Prostate gland (tissue), 2 donors: ENCODE results near the gene GPR18. TPM values are rescaled to one million over a fixed set of nuclear protein-coding genes. Genes with fewer than 3 reads are reported as not detected.
"Not testable (repeated sequence)": the region's sequence is repeated elsewhere in the genome, so short reads cannot be mapped to it uniquely, and the experiment has no call there.

ENCODE experiments used
- DNase-seq: peaks from one replicate; pipeline ENCODE4 v3.0.0-alpha.2; 2019; ENCODE audit warnings: low spot score
- H3K27ac ChIP-seq, 2 donors: fragments of 200-600 bp; sonication (generic); 2 replicates each; pipeline ENCODE4 v1.5.1; 2017 to 2019
- H3K27me3 ChIP-seq: fragments of 200-600 bp; sonication (generic); replicated peaks from 2 replicates; pipeline ENCODE4 v1.5.1; 2019; ENCODE audit not compliant: insufficient read depth
- H3K36me3 ChIP-seq, 2 donors: fragments of 200-600 bp; sonication (generic); 1 replicate in 1 of 2; 2 replicates in 1 of 2; pipeline versions ENCODE4 v1.5.1 to v1.8.1; 2017 to 2019
- H3K4me1 ChIP-seq: fragments of 200-600 bp; sonication (generic); replicated peaks from 2 replicates; pipeline ENCODE4 v1.5.1; 2019
- H3K4me3 ChIP-seq, 2 donors: fragments of 200-600 bp; sonication (generic); 2 replicates each; pipeline ENCODE4 v1.5.1; 2017 to 2019
- H3K9me3 ChIP-seq: fragments of 200-600 bp; sonication (generic); 2 replicates; pipeline ENCODE4 v1.5.1; 2017
- CTCF ChIP-seq, 4 experiments: fragments of 200-600 bp in 2 of 4; fragments of 450-650 bp in 2 of 4; sonication (generic) in 2 of 4; IDR thresholded peaks; 1 replicate in 3 of 4; 2 replicates in 1 of 4; pipeline ENCODE4 v1.5.1; 2016 to 2019; ENCODE audit warnings: antibody characterized with exemption in 4 of 4, mild to moderate bottlenecking in 2 of 4, moderate library complexity in 2 of 4
- POLR2A ChIP-seq: fragments of 450-650 bp; IDR thresholded peaks from one replicate; pipeline ENCODE4 v1.6.1; 2016; ENCODE audit warnings: antibody characterized with exemption, mild to moderate bottlenecking
- POLR2AphosphoS5 ChIP-seq: sonication (generic); formaldehyde crosslinking; IDR thresholded peaks from one replicate; pipeline ENCODE4 v1.6.1; 2017; ENCODE audit warnings: antibody characterized with exemption
- WGBS: methylation state at CpG from one replicate; pipeline ENCODE4 v1.1.5; 2018; 5-methylcytosine and 5-hydroxymethylcytosine counted together
- intact Hi-C: fragments of 100-400 bp; cut with DNase I; formaldehyde crosslinking; loops from one replicate; pipeline ENCODE4 v1.14.2; 2022
- total RNA-seq, 2 donors: library from RNA; depleted of rRNA; stranded (reverse); fragments of >200 nt; gene quantifications; one replicate each; pipeline ENCODE4 v1.1.0, GENCODE V29; 2016

Gene GPR18
- total RNA-seq, 2 donors from 2014 or later: 1.4 TPM; not detected in 1

DNA sequence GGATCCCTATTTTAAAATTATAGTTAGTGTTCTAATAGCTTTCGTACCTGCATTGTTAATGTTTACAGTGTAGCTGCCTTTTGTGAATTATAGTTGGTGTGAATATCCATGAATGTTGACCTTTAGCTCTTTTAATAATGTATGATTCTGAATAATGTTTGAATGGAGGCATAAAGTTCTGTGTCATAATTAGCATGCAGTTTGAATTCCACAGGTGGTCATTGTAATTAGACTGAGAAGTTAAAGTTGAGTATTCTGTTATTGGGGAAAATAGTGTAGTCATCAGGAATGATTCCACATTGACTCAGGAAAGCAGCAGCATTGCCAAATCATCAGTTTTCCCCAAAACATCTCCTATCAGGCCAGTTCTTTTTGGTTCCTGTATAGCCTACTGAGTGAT lies 12.1 kb downstream of the GPR18 start:
- 91% methylated on average over 1 of the region's 1 CpG for WGBS

DNA sequence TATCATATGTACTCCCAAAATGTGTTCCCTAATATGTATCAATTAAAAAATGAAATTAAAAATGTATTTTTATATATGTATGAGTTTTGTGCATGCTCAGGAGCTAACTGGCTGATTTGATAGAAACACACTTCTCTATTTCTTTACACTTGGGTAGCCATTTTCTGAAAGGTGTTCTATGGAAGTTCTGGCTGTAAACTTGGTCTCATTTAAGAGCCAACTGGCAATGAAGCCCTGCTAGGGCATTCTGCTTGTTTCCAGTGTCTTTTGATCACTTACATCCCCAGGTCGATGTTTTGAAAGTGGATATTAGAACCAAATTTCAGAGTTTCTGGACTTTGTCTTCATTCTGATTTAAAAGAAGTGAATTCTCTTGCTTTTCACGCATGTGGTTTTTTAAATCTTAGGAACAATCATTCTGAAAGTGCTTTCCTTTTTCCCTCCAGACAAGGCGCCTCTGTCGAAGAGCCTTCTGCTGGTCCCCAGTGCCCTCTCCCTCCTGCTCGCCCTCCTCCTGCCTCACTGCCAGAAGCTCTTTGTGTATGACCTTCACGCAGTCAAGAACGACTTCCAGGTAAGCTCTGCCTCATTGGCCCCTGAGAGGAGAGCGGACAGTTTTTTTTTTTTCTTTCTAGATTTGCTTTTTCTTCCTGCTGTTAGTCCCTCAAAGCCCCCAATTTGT lies 20.1 kb downstream of the GPR18 start:
- TF ChIP-seq CTCF (IDR thresholded peaks at IDR 0.05) (no peak), POLR2AphosphoS5 (no peak), POLR2A (no peak)
- WGBS: 80% methylated on average over 8 of the region's 8 CpGs
- H3K9me3 ChIP-seq: no peaks in the 10 kb centered on the region
- DNase-seq: no peak
- intact Hi-C loops: no loop called here
- no peaks in the 10 kb centered on the region for H3K36me3 ChIP-seq
- H3K4me3 ChIP-seq: no peak overlapping the region
- no peaks in the 10 kb centered on the region for H3K27me3 ChIP-seq
- no peak overlapping the region for H3K27ac ChIP-seq
- no peaks in the 10 kb centered on the region for H3K4me1 ChIP-seq

More for the DNA sequence above, 12.1 kb downstream of the GPR18 start:
- no peaks in the 10 kb centered on the region for H3K9me3 ChIP-seq
- no peak for TF ChIP-seq CTCF (IDR thresholded peaks at IDR 0.05)
- TF ChIP-seq POLR2A: no peak
- TF ChIP-seq POLR2AphosphoS5: no peak
- no peaks in the 10 kb centered on the region for H3K36me3 ChIP-seq
- H3K4me3 ChIP-seq: no peak overlapping the region
- no peaks in the 10 kb centered on the region for H3K4me1 ChIP-seq
- no peaks in the 10 kb centered on the region for H3K27me3 ChIP-seq
- H3K27ac ChIP-seq: no peak overlapping the region
- DNase-seq: no peak
- intact Hi-C loops: no loop called here

DNA sequence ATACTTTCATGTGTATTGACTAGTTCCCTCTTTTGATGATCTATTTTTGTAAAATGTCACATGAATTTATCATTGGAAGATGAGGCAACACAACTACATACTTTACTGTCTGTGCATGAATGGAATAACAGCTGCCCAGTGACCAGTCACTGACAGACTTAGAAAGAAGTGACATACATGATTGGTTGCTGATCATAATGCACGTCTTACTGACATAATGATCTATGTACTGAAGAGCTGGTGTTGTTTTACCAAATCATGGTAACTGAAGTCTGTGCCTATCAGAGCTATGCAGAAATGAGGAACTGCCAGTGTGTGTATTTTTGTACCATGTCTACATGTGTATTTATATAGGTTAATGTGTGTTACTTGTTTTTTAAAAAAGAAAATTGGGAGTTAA lies 26.5 kb downstream of the GPR18 start:
- no peak overlapping the region for H3K4me3 ChIP-seq
- no peaks in the 10 kb centered on the region for H3K4me1 ChIP-seq
- H3K36me3 ChIP-seq: no peaks in the 10 kb centered on the region
- WGBS: 91% methylated on average over 1 of the region's 1 CpG
- intact Hi-C loops: no loop called here
- H3K27me3 ChIP-seq: no peaks in the 10 kb centered on the region
- DNase-seq: no peak
- H3K27ac ChIP-seq: no peak overlapping the region
- H3K9me3 ChIP-seq: no peaks in the 10 kb centered on the region
- no peak for TF ChIP-seq CTCF (IDR thresholded peaks at IDR 0.05)
- TF ChIP-seq POLR2A: no peak
- TF ChIP-seq POLR2AphosphoS5: no peak

DNA sequence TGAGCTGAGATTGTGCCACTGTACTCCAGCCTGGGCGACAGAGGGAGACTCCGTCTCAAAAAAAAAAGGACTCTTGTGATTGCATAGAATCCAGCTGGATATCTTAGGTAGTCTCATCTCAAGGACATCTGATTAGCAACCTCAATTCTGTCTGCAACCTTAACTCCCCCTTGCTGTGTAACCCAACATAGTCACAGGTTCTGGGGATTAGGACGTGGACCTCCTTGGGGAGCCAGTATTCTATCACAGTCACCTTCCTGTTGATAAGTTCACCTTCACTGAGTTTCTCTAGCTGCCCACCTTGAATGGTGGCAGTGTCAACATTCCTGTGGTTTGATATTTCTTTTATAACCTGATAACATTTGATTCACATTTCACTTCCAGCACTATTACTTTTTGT lies 27.2 kb downstream of the GPR18 start:
- no peak overlapping the region for H3K27ac ChIP-seq
- DNase-seq: no peak
- H3K4me1 ChIP-seq: no peaks in the 10 kb centered on the region
- intact Hi-C loops: no loop called here
- 83% methylated on average over 3 of the region's 3 CpGs for WGBS
- no peaks in the 10 kb centered on the region for H3K36me3 ChIP-seq
- TF ChIP-seq POLR2A (no peak), POLR2AphosphoS5 (no peak), CTCF (IDR thresholded peaks at IDR 0.05) (no peak)
- no peaks in the 10 kb centered on the region for H3K27me3 ChIP-seq
- H3K4me3 ChIP-seq: no peak overlapping the region
- no peaks in the 10 kb centered on the region for H3K9me3 ChIP-seq

- H3K27me3 ChIP-seq, H3K27ac ChIP-seq, intact Hi-C loops, H3K4me1 ChIP-seq, H3K4me3 ChIP-seq, H3K9me3 ChIP-seq, H3K36me3 ChIP-seq, DNase-seq: not testable (repeated sequence)
- WGBS: 95% methylated on average over 12 of the region's 12 CpGs
Observed at GRCh38 chr13:99230588-99230987, 27.6 kb downstream of the GPR18 start.
